ENCODE measurements around the gene TDRD15. TPM values are rescaled to one million over a fixed set of nuclear protein-coding genes. Genes with fewer than 3 reads are reported as not detected.

Gene TDRD15
- total RNA-seq, 1 donor from 2014 or later: not detected

DNA sequence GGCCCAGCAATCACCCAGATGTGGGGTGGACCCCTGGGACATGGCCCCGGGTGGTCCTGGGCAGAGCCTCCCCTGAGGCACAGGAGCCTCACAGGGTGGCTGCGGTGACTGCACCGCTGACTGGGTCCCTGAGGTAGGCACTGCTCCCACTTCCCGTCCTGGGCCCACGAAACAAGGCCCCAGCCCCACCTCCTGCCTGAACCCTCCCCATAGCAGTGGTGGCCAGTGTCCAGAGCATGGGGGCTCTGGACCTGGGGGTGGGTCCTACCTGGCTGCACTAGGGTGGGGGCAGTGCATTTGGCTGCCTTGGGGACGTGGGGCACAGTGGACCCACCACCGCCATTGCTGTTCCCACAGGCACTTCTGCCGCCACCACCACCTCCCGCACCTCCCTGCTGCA lies 39.4 kb downstream of the TDRD15 start:
- Mint-ChIP-seq H3K4me1 (no peaks in the 10 kb centered on the region), H3K9me3 (peaks cover 2% of the 10 kb centered on the region), H3K4me3 (no peak overlapping the region), H3K36me3 (peaks cover 2% of the 10 kb centered on the region), H3K27me3 (ENCODE audit: insufficient read depth, low read depth) (peaks cover 4% of the 10 kb centered on the region), H3K27ac (no peak overlapping the region)
- Histone ChIP-seq H3K4me2 (no peak overlapping the region), H3K27ac (no peak overlapping the region), H3K36me3 (no peaks in the 10 kb centered on the region), H4K20me1 (ENCODE audit: low read depth) (no peaks in the 10 kb centered on the region), H3K79me2 (ENCODE audit: low read depth) (no peaks in the 10 kb centered on the region), H2AFZ (replicated peaks) (no peak overlapping the region), H3K9me3 (ENCODE audit: low read depth) (no peaks in the 10 kb centered on the region), H3K27me3 (no peaks in the 10 kb centered on the region), H3F3A (ENCODE audit: low read depth) (no peaks in the 10 kb centered on the region), H3K4me3 (no peak overlapping the region), H3K4me1 (no peaks in the 10 kb centered on the region), H3K9ac (no peak overlapping the region)
- no peak for DNase-seq (ENCODE audit: low spot score)
- no peak for TF ChIP-seq EZH2phosphoT487 (IDR thresholded peaks at IDR 0.05)
- TF ChIP-seq, protein P1, sequence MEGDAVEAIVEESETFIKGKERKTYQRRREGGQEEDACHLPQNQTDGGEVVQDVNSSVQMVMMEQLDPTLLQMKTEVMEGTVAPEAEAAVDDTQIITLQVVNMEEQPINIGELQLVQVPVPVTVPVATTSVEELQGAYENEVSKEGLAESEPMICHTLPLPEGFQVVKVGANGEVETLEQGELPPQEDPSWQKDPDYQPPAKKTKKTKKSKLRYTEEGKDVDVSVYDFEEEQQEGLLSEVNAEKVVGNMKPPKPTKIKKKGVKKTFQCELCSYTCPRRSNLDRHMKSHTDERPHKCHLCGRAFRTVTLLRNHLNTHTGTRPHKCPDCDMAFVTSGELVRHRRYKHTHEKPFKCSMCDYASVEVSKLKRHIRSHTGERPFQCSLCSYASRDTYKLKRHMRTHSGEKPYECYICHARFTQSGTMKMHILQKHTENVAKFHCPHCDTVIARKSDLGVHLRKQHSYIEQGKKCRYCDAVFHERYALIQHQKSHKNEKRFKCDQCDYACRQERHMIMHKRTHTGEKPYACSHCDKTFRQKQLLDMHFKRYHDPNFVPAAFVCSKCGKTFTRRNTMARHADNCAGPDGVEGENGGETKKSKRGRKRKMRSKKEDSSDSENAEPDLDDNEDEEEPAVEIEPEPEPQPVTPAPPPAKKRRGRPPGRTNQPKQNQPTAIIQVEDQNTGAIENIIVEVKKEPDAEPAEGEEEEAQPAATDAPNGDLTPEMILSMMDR (IDR thresholded peaks at IDR 0.05): no peak
- no peak for TF ChIP-seq EZH2 (IDR thresholded peaks at IDR 0.05)

DNA sequence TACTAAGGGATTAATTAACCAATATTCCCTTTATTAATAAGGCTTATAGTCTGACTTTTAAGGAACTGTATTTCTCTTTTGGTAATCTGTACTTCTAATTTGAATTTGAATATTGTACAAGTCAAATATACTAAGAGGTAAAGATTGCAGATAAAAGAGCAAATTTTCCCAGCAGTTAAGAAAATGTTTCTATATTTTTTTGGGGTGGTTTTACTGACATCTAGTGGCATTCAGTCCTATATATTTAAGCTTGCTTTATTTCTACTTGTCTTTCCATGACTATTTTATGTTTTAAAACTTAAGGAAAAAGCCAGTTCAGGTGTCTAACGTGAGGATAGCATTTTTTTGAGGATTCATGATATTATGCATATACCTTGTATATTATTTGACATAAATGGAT lies 41.6 kb downstream of the TDRD15 start:
- Mint-ChIP-seq H3K4me1 (no peaks in the 10 kb centered on the region), H3K36me3 (peaks cover 2% of the 10 kb centered on the region), H3K27me3 (ENCODE audit: insufficient read depth, low read depth) (peaks cover 4% of the 10 kb centered on the region), H3K4me3 (no peak overlapping the region), H3K9me3 (peaks cover 5% of the 10 kb centered on the region), H3K27ac (no peak overlapping the region)
- Histone ChIP-seq H3K27ac (no peak overlapping the region), H3K4me2 (no peak overlapping the region), H3K79me2 (ENCODE audit: low read depth) (no peaks in the 10 kb centered on the region), H3K27me3 (no peaks in the 10 kb centered on the region), H3F3A (ENCODE audit: low read depth) (no peaks in the 10 kb centered on the region), H3K4me3 (no peak overlapping the region), H2AFZ (replicated peaks) (no peak overlapping the region), H3K9ac (no peak overlapping the region), H3K9me3 (ENCODE audit: low read depth) (no peaks in the 10 kb centered on the region), H3K4me1 (no peaks in the 10 kb centered on the region), H4K20me1 (ENCODE audit: low read depth) (no peaks in the 10 kb centered on the region), H3K36me3 (no peaks in the 10 kb centered on the region)
- no peak for TF ChIP-seq EZH2 (IDR thresholded peaks at IDR 0.05)
- TF ChIP-seq, protein P1 (IDR thresholded peaks at IDR 0.05): peak; percentile 53
- DNase-seq (ENCODE audit: low spot score): no peak

DNA sequence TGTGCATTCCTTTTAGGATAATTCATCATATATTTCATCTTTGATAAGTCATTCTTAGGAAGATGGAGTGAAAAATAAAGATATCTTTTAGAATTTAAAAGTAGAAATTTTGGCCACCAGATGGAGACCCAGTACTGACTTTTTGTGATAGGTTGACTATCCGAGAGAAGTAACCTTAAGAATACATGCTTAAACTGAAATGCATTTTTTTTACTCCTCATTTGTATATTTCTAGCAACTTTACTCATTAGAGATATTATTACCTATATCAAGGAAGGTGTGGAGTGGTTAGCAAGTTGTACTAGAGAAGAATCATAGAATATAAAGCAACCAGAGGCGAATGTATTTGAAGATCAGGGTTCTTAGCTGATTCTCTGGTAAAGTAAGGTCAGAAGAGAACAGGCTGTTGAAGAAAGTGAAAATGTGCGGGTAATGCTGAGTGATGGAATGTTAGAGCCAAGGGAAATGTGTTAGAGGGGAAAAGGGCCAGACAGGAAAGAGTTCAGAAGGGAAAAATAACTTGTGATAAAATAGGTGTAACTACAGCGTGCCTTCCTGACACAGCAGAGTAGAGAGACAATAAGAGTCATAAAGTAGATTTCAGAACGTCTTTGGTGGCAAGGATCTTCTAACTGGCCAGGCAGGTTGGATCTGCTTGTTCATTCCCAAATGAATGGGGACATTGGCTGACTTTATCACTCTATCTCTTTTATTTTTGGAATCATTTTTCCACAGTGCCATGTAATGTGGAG lies 52.3 kb downstream of the TDRD15 start:
- Mint-ChIP-seq H3K27ac (peak overlapping the region; percentile 0), H3K36me3 (no peaks in the 10 kb centered on the region), H3K4me3 (no peak overlapping the region), H3K27me3 (ENCODE audit: insufficient read depth, low read depth) (peaks cover 2% of the 10 kb centered on the region), H3K4me1 (no peaks in the 10 kb centered on the region), H3K9me3 (no peaks in the 10 kb centered on the region)
- no peaks in the 10 kb centered on the region for H3K9me3 ChIP-seq (ENCODE audit: low read depth)
- H3K4me3 ChIP-seq: no peak overlapping the region
- no peaks in the 10 kb centered on the region for H3K79me2 ChIP-seq (ENCODE audit: low read depth)
- no peaks in the 10 kb centered on the region for H3K4me1 ChIP-seq
- H2AFZ ChIP-seq (replicated peaks): peak overlapping the region; percentile 68
- no peak overlapping the region for H3K27ac ChIP-seq
- no peak overlapping the region for H3K9ac ChIP-seq
- no peaks in the 10 kb centered on the region for H3K36me3 ChIP-seq
- no peaks in the 10 kb centered on the region for H3K27me3 ChIP-seq
- TF ChIP-seq, protein P1 (IDR thresholded peaks at IDR 0.05): peak; percentile 67
- TF ChIP-seq EZH2 (IDR thresholded peaks at IDR 0.05) (no peak), EZH2phosphoT487 (IDR thresholded peaks at IDR 0.05) (no peak)
- DNase-seq (ENCODE audit: low spot score): peak; percentile 26
- H3K4me2 ChIP-seq: no peak overlapping the region
- H3F3A ChIP-seq (ENCODE audit: low read depth): no peaks in the 10 kb centered on the region
- H4K20me1 ChIP-seq (ENCODE audit: low read depth): no peaks in the 10 kb centered on the region
